A204.1 (cell line): ENCODE measurements around the gene TSC22D4.

ENCODE experiments used
- FAIRE-seq: peaks from 2 replicates; lab custom pipeline; 2012; peaks lifted over from hg19 to GRCh38; lab: Jason Lieb, UNC

The TSC22D4 gene

GRCh38 chr7:100428199-100428966 is 50.6 kb downstream of the TSC22D4 start, which contains the start of gene ZCWPW1:
TSS of gene ZCWPW1 (minus strand) at chr7:100428703. CDS start at chr7:100420649, 8,054 bp downstream.
- no peak for FAIRE-seq

GRCh38 chr7:100427762-100428198 is 51.2 kb downstream of the TSC22D4 start:
- no peak for FAIRE-seq

GRCh38 chr7:100426516-100426915 is 52.5 kb downstream of the TSC22D4 start:
- FAIRE-seq: no peak

GRCh38 chr7:100425347-100425746 is 53.7 kb downstream of the TSC22D4 start:
- FAIRE-seq: no peak

- FAIRE-seq: no peak
Observed at GRCh38 chr7:100423315-100423714, 55.7 kb downstream of the TSC22D4 start.

GRCh38 chr7:100419660-100420226 is 59.3 kb downstream of the TSC22D4 start:
- FAIRE-seq: no peak

GRCh38 chr7:100418930-100419659 is 59.9 kb downstream of the TSC22D4 start:
- FAIRE-seq: no peak
